HCEC 1CT (cell line): ENCODE measurements around the gene NPIPA7.
"Not testable (repeated sequence)": the region's sequence is repeated elsewhere in the genome, so short reads cannot be mapped to it uniquely, and the experiment has no call there.

Experiments used
- DNase-seq: peaks from one replicate; pipeline ENCODE4 v3.0.0-alpha.2; 2017

The NPIPA7 gene

DNA sequence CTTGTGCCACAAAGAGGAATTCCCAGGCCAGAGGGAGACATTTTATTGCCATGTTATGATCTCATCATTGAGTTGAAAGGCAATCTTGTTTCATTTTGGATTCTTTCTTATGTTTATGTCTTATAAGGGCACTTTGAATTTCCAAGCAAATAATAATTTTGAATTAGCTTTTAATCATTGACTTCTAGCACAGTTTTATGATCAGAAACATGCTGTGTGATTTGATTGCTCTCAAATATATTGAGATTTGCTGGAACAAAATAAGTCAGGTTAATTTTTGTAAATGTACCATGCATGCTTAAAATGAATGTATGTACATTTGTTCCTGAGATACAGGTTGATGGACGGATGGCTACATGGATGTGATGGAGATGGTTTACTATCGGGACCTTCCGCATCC lies at the start of gene NPIPA7:
TSS of gene NPIPA7 (plus strand) at position 301 of the 400 bp plus-strand sequence. CDS start 105 bp downstream, outside the sequence.
- not testable (repeated sequence) for DNase-seq

- DNase-seq: not testable (repeated sequence)
Observed at GRCh38 chr16:16331466-16331865, 47.5 kb upstream of the NPIPA7 start.

GRCh38 chr16:16357556-16357955 lies 21.4 kb upstream of the NPIPA7 start:
- DNase-seq: not testable (repeated sequence)

GRCh38 chr16:16358539-16359240 lies 20.2 kb upstream of the NPIPA7 start:
- DNase-seq: not testable (repeated sequence)

GRCh38 chr16:16363595-16363994 lies 15.3 kb upstream of the NPIPA7 start:
- not testable (repeated sequence) for DNase-seq

DNA sequence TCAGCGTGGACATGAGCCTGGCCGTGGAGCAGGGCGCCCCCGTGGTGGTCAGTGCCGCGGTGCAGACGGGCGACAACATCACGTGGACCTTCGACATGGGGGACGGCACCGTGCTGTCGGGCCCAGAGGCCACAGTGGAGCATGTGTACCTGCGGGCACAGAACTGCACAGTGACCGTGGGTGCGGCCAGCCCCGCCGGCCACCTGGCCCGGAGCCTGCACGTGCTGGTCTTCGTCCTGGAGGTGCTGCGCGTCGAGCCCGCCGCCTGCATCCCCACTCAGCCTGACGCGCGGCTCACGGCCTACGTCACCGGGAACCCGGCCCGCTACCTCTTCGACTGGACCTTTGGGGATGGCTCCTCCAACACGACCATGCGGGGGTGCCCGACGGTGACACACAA lies 14.8 kb upstream of the NPIPA7 start:
- not testable (repeated sequence) for DNase-seq

DNA sequence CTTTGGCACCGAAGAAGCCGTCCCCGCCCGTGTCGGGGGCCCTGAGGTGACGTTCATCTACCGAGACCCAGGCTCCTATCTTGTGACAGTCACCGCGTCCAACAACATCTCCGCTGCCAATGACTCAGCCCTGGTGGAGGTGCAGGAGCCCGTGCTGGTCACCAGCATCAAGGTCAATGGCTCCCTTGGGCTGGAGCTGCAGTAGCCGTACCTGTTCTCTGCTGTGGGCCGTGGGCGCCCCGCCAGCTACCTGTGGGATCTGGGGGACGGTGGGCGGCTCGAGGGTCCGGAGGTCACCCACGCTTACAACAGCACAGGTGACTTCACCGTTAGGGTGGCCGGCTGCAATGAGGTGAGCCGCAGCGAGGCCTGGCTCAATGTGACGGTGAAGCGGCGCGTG lies 14.2 kb upstream of the NPIPA7 start:
- DNase-seq: not testable (repeated sequence)

DNA sequence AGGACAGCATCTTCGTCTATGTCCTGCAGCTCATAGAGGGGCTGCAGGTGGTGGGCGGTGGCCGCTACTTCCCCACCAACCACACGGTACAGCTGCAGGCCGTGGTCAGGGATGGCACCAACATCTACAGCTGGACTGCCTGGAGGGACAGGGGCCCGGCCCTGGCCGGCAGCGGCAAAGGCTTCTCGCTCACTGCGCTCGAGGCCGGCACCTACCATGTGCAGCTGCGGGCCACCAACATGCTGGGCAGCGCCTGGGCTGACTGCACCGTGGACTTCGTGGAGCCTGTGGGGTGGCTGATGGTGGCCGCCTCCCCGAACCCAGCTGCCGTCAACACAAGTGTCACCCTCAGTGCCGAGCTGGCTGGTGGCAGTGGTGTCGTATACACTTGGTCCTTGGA lies 13.6 kb upstream of the NPIPA7 start:
- peak; percentile 0 for DNase-seq

DNA sequence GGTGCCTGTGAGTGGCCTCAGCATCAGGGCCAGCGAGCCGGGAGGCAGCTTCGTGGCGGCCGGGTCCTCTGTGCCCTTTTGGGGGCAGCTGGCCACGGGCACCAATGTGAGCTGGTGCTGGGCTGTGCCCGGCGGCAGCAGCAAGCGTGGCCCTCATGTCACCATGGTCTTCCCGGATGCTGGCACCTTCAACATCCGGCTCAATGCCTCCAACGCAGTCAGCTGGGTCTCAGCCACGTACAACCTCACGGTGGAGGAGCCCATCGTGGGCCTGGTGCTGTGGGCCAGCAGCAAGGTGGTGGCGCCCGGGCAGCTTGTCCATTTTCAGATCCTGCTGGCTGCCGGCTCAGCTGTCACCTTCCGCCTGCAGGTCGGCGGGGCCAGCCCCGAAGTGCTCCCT lies 13.1 kb upstream of the NPIPA7 start:
- not testable (repeated sequence) for DNase-seq

GRCh38 chr16:16366552-16367284 lies 12.2 kb upstream of the NPIPA7 start:
- DNase-seq: peak; percentile 0

DNA sequence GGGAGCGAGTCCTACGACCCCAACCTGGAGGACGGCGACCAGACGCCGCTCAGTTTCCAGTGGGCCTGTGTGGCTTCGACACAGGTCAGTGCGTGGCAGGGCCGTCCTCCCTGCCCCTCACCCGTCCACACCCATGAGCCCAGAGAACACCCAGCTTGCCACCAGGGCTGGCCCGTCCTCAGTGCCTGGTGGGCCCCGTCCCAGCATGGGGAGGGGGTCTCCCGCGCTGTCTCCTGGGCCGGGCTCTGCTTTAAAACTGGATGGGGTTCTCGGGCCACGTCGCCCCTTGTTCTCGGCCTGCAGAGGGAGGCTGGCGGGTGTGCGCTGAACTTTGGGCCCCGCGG lies 11.7 kb upstream of the NPIPA7 start:
- not testable (repeated sequence) for DNase-seq

DNA sequence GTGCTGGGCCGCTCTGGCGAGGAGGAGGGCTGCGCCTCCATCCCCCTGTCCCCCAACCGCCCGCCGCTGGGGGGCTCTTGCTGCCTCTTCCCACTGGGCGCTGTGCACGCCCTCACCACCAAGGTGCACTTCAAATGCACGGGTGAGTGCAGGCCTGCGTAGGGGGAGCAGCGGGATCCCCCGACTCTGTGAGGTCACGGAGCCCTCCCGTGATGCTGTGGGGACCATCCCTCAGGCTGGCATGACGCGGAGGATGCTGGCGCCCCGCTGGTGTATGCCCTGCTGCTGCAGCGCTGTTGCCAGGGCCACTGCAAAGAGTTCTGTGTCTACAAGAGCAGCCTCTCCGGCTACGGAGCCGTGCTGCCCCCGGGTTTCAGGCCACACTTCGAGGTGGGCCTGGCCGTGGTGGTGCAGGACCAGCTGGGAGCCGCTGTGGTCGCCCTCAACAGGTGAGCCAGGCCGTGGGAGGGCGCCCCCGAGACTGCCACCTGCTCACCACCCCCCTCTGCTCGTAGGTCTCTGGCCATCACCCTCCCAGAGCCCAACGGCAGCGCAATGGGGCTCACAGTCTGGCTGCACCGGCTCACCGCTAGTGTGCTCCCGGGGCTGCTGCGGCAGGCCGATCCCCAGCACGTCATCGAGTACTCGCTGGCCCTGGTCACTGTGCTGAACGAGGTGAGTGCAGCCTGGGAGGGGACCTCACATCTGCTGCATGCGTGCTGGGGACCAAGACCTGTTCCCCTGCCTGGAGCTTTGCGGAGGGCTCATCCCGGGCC lies 9.7 kb upstream of the NPIPA7 start:
- not testable (repeated sequence) for DNase-seq

GRCh38 chr16:16371136-16371735 lies 7.7 kb upstream of the NPIPA7 start:
- DNase-seq: peak; percentile 0

- not testable (repeated sequence) for DNase-seq
Observed at GRCh38 chr16:16374192-16374591, 4.7 kb upstream of the NPIPA7 start.

- DNase-seq: not testable (repeated sequence)
Observed at GRCh38 chr16:16399685-16400084, 20.7 kb downstream of the NPIPA7 start.

GRCh38 chr16:16402333-16402732 lies 23.4 kb downstream of the NPIPA7 start:
- not testable (repeated sequence) for DNase-seq

DNA sequence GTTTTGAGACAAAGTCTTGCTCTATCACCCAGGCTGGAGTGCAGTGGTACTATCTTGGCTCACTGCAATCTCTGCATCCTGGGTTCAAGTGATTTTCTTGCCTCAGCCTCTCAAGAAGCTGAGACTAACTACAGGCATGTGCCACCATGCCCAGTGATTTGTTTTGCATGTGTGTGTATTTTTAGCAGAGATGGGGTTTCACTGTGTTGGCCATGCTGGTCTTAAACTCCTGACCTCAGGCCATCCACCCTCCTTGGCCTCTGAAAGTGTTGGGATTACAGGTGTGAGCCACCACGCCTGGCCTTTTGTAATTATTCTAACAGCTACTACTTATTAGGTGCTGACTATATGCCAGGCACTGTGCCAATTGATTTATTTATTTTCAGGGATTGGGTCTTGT lies 25.3 kb downstream of the NPIPA7 start:
- DNase-seq: not testable (repeated sequence)

DNA sequence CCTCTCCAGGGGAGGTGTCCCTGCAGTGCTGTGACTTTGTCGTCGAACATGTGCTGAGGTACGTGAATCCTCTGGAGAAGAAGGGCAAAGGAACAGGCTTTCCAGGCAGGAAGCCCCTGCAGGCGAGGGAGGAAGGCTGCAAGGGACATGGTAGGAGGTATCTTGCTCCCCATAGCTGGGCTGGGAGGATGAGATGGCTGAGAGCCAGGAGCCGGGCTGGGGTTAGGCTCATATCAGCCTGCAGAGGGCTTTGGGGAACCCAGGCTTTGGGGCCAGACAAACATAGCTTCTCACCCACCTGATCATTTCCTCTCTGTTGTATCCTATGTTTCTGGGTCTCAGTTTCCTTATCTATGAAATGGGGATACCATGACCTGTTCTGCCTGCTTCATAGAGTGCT lies 26.5 kb downstream of the NPIPA7 start:
- not testable (repeated sequence) for DNase-seq

DNA sequence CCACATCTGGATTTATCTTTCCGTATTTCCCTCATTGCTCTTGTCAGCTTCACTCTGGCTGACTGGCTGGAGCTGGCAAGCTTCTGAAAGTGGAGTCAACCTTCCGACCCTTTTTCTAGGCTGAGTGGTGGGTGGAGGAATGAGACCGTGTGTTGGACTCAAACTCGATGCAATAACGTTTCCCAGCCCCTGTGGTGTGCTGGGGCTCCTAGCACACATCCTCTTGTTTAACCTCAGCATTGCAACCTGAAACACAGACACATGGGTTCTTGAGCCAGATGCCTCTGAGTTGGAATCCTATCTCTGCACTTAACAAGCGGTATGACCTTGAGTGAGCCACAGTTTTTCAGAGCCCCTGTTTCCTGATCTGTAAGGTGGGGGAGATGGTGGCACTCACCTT lies 29.5 kb downstream of the NPIPA7 start:
- not testable (repeated sequence) for DNase-seq

GRCh38 chr16:16413773-16414172 lies 34.8 kb downstream of the NPIPA7 start:
- not testable (repeated sequence) for DNase-seq

DNA sequence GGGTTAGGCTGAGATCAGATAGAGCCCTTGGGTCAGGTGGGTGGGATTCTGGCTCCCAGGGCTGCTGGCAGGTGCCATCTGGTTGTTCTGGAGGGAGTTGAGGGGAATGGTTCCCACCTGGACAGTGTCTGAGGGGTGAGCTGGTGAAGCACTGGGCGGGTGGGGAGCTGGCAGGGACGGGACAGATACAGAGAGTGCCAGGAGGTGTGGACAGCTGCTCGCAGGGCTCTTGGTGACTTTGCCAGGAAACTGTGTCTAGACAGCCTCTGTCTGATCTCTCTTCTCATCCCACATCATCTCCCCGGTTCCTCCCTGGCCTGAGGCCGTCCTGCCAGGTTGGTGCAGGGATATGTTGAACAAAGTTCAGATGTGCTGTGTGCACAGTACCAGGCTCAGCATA lies 38.1 kb downstream of the NPIPA7 start:
- not testable (repeated sequence) for DNase-seq

DNA sequence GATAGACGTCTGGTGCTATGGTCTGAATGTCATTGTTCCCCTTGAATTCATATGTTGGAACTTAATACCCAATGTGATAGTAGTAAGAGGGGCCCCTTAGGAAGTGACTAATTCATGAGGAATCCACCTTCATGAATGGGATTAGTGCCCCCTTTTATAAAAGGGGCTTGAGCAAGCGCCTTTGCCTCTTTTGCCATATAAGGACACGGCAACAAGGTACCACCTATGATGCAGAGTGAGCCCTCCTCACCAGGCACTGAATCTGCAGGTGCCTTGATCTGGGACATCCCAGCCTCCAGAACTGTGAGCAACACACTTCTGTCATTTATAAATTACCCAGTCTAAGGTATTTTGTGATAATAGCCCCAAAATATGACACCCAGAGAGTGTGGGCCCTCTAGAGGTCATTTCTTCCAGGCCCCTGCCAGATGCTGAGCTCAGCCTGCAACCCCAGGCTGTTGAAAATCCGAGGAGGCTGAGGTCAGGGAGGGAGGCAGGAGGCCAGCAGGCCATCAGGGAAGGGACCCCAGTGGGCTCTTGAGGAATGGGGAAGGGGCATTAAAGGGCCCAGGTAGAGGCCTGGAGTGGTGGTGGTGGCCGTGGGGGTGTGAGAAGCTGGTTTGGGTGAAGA lies 39.1 kb downstream of the NPIPA7 start:
- DNase-seq: not testable (repeated sequence)
